GM19023 (cell line): Measurements from ENCODE around the gene CCDC40.
"Not testable (repeated sequence)": the region's sequence is repeated elsewhere in the genome, so short reads cannot be mapped to it uniquely, and the experiment has no call there.

Experiments used
- ATAC-seq: cut with Tn5 transposase; IDR thresholded peaks from one replicate; pipeline ENCODE4 v1.9.1; 2021; ENCODE audit warnings: mild to moderate bottlenecking, moderate library complexity; ENCODE audit not compliant: unreplicated experiment

CCDC40 gene

DNA sequence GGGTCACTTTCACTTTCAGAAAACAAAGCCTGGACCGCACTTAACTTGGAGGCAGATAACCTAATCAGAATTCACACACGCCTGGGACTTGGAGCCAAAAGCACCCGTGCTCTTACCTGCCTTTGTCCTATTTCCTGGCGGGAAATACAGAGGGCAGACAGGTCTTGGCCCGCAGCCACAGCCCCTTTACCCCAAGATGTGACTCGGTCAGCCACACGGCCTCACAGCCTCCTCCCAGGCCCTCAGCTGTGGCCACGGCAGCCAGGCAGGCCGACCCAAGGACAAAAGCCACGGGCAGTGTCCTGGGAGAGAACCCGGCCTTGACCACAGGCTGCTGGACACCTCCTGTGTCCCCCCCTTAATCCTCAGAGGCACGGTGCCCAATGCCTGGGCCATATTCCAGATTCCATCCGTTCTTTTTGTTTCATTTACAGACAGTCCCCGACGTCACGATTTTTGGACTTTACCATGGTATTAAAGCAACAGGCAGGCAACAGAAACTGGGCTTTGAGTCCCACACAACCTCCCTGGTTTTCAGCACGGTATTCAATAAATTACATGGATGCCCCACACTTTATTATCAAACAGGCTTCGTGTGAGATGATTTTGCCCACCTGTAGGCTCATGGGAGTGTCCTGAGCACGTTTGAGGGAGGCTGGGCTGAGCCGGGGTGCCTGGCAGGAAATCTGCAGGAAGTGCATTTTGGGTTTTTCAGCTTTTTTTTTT is 34.8 kb downstream of the CCDC40 start:
- ATAC-seq: no peak

DNA sequence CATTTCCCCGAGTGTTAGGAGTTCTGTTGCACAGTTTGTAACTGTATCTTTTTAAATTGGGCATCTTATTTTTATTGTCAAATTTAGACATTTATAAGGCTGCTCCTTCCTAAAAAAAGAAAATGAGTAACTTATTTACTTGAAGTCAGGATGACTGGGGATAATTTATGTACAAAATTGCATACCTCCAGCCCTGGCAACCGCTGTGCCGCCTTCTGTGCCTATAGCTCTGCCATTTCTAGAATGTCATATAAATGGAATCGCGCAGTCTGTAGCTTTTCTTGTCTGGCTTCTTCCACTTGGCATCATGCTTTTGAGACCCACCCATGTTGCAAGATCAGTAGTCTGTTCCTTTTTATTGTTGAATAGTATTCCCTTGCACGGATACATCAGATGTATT is 36.0 kb downstream of the CCDC40 start:
- no peak for ATAC-seq

DNA sequence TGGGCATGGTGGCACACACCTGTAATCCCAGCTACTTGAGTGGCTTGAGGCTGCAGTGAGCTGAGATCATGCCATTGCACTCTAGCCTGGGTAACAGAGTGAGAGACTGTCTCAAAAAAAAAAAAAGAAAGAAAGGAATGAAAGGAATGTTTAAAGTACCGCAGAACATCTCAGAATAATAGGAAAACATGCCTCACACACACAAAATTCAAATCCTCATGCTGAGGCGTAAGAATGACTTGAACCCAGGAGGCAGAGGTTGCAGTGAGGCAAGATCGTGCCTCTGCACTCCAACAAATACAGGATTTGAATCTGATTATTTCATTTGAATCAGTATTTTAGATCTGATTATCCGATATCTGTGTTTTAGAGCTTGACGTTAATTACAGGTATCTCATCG is 43.6 kb downstream of the CCDC40 start:
- ATAC-seq: no peak

DNA sequence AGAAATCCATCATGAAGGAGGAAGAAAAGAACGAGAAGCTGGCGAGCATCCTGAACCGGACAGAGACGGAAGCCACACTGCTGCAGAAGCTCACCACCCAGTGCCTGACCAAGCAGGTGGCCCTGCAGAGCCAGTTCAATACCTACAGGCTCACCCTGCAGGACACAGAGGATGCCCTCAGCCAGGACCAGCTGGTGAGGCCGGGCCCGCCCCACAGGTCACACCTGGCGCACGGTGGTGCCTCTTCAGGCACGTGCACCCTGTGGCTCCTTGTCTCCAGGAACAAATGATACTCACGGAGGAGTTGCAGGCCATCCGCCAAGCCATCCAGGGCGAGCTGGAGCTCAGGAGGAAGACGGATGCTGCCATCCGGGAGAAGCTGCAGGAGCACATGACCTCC is 45.2 kb downstream of the CCDC40 start:
- ATAC-seq: no peak

DNA sequence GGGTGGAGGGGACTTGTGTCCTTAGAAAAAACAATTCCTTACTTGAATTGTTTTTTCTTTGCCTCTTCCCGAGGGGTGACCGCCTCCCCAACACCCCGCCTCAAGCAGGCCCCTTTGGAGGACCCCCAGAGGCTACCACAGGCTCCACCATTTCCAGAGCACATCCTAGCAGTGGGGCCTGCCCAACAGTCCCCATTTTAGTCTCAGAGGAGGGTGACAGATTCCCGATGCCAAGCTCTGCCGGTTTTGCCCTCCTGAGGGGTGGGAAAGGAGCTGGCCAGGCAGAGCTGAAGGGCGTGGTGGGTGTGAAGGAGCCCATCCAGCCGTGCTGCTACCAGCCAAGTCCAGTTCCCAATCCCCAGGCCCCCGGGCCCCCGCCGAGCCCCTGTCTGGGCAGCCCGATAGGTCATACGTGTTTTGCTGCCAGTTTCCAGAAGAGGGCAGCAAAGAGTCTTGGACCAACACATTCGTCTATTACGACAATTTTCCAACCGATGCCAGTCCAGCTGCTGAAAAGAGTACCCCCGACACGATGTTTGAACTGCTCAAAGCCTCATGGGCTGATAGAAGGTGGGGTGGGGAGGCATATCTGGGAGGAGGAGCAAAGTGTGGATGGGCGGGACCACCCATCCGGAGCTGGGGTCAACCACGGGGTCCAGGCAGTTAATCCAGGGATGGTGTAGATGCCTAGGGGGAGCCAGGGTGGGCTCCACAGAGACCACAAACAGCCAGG is 46.1 kb downstream of the CCDC40 start:
- ATAC-seq: no peak

DNA sequence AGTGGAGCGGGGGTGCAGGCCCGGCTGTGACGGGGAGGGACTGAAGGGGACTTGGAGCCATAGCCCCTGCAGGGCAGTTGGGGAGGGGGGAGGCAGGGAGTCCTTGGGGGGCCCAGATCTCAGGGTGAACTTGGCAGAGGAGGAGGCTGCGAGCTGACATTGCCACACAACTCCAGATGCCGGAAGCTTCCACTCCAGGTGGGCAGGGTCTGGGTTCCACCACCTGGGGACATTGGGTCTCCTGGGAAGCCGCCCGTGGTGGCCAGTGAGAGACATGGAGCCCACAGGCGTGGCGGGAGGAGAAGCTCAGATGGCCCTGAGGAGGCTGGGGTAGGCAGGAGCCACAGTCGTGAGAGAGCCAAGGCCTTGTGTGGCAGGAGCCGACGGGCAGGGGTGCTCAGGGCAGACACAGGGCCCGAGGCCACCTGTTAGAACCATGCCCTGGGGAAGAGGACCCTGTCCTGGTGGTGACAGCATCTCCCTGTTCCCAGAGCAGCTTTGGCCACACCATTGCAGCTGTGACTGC is 46.8 kb downstream of the CCDC40 start:
- ATAC-seq: no peak

DNA sequence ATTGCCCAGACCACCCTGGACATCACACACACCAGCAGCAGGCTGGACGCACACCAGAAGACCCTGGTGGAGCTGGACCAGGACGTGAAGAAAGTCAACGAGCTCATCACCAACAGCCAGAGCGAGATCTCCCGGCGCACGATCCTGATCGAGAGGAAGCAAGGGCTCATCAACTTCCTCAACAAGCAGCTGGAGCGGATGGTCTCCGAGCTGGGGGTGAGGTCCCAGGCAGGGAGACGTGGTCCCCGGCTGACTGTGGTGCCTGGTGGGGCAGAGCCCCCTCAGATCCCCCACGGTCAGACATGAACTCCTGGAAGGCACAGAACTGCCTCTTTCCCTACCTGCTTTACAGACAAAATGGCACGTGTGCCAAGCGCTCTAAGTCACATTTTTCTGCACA is 48.3 kb downstream of the CCDC40 start:
- no peak for ATAC-seq

DNA sequence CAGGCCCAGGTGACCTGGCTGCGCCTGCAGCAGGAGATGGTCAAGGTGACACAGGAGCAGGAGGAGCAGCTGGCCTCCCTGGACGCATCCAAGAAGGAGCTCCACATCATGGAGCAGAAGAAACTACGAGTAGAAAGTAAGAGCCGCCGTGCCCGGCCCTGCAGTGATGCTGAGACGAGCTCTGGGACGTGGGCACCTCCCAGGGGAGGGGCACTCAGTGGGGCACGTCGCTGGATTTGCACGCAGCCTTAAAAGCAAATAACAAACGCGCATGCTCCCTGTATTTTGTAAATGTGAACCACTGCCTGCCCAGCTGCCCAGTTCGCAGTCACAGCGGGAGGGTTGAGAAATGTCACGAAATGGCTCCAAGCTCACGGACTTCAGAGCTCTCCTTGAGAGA is 49.6 kb downstream of the CCDC40 start:
- no peak for ATAC-seq

DNA sequence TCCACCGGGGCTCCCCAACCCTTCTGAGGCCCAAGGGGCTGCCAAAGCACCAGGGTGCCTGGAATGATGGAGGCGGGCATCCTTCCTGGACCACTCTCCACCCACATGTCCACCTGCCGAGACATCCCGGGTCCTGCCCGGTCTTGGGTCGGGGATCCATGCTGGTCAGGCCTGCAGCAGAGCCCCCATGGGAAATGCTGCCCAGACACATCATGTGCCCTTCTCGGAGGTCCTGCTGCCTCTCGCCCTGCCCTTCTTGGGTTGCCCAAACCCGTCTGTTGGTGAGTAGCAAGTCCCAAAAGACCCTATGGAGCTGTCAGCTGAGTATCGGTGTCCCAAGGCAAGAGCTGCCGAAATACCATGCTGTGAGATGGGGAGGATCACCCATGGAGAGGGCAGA is 50.2 kb downstream of the CCDC40 start:
- ATAC-seq: no peak

DNA sequence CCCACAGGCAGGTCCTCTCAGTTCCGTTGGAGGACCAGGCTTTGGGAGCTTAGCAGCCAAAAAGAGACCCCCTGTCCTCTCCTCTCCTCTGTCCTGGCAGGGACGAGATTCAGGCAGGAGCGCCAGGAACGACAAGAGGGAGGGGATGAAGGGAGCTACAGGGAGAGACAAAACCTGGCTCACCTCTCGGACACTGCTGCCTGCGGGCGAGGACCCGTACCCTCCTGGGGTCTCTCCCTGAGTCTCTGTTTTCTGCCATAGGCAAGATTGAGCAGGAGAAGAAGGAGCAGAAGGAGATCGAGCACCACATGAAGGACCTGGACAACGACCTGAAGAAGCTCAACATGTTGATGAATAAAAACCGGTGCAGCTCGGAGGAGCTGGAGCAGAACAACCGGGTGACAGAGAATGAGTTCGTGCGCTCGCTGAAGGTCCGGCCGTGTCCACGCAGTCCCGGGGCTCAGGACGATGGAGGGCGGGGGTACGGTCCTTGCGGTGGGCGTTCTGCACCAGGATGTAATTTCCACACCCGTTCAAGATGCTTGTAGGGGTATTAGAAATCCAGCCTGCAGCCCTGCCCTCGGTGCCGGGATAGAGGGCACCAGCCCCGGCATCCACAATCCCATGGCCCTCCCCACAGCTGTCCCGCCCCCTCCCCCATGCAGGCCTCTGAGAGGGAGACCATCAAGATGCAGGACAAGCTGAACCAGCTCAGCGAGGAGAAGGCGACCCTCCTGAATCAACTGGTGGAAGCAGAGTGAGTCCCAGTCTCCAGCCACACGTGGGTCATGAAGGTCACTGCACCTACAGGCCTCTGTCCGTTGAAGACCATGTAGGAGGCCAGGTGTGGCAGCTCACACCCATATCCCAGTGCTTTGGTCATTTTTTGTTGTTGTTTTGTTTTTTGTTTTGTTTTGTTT is 51.2 kb downstream of the CCDC40 start:
- ATAC-seq: no peak

DNA sequence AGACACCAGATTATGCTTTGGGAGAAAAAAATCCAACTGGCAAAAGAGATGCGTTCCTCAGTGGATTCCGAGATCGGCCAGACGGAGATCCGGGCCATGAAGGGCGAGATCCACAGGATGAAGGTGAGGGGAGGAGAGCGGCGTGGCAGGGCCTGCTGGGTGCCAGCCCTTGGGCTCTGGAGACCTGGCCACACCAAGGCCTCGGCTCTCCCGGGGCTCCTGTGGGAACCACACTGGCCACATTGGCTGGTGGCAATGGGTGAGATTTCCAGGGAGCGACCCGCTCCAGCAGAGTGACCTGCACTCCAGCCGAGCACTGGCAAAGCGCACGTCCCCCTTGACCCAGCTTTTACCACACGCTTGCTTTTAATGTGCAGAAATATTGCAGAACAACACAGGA is 53.3 kb downstream of the CCDC40 start:
- no peak for ATAC-seq

DNA sequence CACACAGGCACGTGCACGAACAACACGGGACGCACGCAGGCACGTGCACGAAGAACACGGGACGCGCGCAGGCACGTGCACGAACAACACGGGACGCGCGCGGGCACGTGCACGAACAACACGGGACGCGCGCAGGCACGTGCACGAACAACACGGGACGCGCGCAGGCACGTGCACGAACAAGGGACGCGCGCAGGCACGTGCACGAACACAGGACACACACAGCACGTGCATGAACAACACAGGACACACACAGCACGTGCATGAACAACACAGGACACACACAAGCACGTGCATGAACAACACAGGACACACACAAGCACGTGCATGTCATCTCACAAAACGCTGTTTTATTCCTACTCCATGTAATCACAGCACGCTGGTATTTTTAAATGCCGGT is 53.7 kb downstream of the CCDC40 start:
- not testable (repeated sequence) for ATAC-seq

DNA sequence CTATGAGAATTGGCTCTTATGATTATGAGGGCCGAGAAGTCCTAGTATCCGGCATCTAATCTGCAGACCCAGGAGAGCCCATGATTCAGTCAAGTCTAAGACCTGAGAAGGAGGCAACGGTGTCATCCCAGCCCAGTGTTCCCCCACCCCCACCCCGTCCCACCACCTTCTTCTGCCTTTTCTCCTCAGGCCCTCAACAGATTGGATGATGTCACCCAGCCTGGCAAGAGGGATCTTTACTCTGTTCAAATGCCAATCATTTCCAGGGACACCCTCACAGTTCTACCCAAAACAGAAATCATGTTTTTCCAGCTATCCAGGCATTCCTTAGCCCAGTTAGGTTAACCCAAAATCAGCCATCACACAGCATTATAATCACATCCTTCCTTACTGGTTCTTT is 54.9 kb downstream of the CCDC40 start:
- ATAC-seq: no peak

DNA sequence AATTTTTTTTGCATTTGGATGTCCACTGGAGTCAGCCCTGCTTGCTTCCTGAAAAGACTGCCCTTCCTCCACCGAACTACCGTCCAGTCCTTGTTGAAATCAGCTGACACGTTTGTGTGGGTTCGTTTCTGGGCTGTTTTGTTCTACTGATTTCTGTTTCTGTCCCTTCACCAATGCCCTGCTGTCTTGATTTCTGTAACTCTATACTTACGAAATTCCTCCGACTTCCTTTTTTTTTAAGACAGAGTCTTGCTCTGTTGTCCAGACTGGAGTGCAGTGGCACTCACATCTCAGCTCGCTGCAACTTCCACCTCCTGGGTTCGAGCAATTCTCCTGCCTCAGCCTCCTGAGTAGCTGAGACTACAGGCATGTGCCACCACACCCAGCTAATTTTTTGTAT is 56.5 kb downstream of the CCDC40 start:
- no peak for ATAC-seq

DNA sequence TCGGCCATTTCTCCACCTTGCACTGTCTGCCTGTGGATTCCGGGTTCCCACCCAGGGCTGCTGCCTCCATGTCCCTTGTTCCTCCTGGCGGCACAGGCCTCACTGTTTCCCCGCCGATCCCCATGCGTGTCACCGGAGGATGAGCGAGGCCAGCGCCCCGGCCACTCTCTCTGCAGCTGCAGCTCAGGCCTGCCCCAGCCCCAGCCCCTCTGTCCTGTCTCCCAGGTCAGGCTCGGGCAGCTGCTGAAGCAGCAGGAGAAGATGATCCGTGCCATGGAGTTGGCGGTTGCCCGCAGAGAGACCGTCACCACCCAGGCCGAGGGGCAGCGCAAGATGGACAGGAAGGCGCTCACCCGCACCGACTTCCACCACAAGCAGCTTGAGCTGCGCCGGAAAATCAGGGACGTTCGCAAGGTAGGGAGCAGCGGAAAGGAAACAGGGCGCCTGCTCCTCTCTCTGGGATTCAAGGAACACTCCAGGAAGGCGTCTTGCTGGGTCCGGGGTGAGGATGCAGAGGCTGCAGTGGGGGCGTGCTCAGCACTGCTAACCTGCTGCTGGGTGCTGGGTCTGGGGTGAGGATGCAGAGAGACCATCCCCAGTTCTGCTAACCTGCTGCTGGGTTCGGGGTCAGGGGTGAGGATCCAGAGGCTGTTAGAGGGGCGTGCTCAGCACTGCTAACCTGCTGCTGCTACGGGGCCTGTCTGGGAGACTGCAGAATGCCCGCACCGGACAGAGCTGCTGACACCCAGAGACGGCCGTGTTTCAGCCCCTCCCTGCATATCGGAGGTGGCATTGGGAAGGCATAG is 58.8 kb downstream of the CCDC40 start:
- ATAC-seq: no peak

DNA sequence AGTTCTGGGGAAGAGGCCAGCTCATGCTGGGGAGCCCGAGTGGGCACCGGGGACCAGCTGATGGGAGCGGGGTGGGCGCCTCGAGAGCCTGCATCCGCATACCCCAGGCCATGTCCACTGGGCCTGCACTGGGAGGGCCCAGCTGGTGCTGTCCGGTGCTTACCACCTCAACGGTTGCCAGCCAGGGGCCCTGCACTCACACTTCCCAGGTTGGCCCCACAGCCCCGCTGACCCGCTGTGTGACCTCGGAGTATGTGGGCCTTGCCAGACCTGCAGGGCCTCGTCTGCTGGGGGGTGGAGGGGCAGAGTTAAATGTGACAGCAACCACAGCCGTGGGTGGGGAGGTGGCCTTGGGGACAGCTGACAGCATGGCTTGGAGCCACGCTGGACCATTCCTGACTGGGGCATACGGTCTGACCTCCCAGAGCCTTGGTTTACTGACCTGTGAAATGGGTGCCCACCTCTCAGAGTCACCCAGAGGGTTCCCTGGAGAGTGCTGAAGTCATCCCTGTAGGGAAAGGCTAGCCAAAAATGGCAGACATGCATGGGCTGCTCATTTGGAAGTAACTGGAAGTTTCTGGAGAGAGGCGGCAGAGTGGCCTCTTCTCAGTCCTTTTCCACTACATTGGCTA is 59.5 kb downstream of the CCDC40 start:
- ATAC-seq: no peak

DNA sequence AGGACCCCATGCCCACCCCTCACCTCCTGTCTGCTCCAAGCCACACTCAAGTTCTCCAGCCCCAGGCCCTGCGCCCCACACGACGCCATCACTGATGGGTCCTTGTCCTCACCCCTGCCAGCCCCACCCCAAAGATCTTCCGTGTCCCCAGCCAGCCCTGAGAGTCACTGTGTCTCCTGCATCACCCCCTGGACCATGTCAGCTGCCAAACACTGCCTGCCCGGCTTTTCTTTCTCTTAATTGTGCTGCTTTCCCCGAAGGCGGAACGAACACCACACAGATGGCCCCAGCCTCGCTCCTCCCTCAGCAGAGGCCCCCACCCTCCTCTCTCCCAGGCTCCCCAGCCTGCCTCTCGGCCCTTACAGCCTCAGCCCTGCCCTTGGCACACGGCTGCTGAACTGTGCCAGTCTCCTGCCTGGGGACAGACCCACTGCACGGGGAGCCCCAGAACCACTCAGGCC is 60.1 kb downstream of the CCDC40 start:
- no peak for ATAC-seq

DNA sequence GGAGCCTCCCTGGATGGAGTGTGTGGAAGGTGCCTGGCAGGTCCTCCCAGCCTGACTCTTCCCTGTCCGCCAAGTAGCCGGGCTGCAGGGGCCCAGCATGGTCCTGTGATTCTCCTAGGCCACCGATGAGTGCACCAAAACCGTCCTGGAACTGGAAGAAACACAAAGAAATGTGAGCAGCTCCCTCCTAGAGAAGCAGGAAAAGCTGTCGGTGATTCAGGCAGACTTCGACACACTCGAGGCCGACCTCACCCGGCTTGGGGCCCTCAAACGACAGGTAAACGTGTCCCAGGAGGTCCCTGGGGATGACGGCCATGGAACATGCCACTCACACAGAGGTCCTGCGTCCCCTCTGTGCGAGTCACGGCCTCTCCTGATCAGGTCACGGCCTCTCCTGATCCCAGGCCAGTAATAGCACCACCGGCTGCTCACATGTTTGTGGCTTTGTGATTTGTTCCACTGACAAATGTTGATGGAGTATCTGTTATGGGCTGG is 60.7 kb downstream of the CCDC40 start:
- ATAC-seq: no peak

DNA sequence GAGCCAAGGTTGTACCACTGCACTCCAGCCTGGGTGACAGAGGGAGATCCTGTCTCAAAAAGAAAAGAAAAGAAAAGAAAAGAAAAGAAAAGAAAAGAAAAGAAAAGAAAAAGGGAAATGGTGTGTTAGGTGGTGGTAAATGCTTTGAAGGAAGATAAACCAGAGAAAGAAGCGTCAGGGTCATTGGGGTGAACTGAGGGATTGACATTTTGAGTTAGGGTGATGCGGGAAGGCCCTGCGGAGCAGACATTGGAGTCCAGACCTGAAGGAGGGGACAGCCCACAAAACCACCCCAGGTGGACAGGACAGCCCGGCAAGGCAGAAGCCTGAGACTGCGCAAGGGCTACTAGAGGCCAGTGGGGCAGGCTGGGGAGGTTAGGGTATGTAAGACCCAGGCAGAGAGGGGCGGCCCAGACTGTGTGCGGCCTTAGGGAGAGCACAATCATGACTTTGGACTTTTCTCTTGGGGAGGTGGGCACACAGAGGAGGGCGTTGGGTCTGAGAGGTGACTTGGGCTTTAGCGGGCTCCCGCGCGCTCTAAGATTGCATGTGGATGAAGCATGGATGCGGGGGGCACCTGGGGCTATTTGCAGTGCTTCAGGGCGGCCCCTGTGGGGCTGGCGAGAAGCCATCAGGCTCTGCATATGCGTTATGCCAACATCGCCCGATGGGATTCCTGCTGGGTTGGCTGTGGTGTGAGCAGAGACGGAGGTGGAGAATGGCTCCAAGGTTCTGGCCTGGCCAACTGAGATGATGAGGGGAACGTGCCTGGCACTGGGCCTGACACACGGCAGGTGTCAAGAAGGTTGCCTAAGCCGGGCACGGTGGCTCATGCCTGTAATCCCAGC is 61.6 kb downstream of the CCDC40 start:
- ATAC-seq: no peak
